Ovary (tissue), 3 donors: ENCODE data around the gene MAP2K6.

ENCODE experiments used
- POLR2A ChIP-seq: fragments of 450-650 bp; IDR thresholded peaks from one replicate; pipeline ENCODE4 v1.6.1; 2017; ENCODE audit warnings: antibody characterized with exemption, mild to moderate bottlenecking, moderate library complexity
- TF ChIP-seq, protein P1 (sequence below), 3 donors: fragments of 450-650 bp in 2 of 3; fragments of 200-600 bp in 1 of 3; IDR thresholded peaks; one replicate each; pipeline versions ENCODE4 v1.5.1 to v1.8.0; 2016 to 2022; ENCODE audit warnings: antibody characterized with exemption in 3 of 3, mild to moderate bottlenecking in 1 of 3
- donor health status: DM: no; HTN: no; CAD: no.

DNA sequence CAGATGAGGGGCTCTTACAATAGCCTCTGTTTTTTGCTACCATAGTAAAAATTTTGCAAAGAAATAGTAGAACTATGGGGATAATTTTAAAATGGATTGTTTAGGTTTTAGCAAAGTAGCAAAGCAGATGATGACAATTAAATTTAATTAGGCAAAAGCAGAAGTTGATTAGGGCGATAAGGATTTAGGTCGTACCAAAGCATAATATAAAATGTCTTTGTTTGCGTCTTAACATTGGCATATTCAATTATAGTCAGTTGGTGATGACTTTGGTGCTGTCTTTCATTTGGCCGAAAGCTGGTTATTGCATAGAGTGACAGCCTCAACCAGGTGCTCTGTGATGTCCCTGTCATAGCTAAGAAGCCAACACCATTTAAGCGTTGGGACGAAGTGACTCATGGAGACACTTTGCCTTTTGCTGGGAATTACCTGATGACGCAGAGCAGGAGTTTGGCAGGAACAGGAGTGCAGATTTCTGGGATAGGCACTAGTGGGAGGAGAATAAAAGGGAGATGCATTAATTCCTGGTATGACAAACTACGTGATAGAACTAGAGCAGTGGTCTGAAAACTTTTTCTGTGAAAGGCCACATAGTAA, 38.3 kb downstream of the MAP2K6 start:
- TF ChIP-seq, protein P1, sequence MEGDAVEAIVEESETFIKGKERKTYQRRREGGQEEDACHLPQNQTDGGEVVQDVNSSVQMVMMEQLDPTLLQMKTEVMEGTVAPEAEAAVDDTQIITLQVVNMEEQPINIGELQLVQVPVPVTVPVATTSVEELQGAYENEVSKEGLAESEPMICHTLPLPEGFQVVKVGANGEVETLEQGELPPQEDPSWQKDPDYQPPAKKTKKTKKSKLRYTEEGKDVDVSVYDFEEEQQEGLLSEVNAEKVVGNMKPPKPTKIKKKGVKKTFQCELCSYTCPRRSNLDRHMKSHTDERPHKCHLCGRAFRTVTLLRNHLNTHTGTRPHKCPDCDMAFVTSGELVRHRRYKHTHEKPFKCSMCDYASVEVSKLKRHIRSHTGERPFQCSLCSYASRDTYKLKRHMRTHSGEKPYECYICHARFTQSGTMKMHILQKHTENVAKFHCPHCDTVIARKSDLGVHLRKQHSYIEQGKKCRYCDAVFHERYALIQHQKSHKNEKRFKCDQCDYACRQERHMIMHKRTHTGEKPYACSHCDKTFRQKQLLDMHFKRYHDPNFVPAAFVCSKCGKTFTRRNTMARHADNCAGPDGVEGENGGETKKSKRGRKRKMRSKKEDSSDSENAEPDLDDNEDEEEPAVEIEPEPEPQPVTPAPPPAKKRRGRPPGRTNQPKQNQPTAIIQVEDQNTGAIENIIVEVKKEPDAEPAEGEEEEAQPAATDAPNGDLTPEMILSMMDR (IDR thresholded peaks at IDR 0.05): no peak
- no peak for TF ChIP-seq POLR2A
